Measurements from ENCODE around the gene PFKFB3.

DNA sequence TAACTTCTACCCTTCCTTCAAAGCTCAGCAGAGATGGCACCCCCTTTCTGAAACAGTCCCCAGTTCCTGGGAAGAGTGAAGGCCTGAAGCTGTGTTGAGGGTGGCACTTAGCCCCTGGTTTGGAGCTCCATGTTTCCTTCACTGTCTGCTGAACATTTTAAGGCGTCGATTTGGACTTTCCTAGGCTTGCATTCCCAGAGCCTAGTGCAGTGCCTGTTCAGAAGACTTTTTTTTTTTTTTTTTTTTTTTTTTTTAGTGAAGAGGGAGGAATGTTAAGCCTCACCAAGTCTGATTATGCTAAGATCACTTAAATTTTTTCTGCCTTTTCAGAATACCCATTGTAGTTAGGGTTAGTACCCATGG, 97.0 kb downstream of the PFKFB3 start:
- TF ChIP-seq, protein P1, sequence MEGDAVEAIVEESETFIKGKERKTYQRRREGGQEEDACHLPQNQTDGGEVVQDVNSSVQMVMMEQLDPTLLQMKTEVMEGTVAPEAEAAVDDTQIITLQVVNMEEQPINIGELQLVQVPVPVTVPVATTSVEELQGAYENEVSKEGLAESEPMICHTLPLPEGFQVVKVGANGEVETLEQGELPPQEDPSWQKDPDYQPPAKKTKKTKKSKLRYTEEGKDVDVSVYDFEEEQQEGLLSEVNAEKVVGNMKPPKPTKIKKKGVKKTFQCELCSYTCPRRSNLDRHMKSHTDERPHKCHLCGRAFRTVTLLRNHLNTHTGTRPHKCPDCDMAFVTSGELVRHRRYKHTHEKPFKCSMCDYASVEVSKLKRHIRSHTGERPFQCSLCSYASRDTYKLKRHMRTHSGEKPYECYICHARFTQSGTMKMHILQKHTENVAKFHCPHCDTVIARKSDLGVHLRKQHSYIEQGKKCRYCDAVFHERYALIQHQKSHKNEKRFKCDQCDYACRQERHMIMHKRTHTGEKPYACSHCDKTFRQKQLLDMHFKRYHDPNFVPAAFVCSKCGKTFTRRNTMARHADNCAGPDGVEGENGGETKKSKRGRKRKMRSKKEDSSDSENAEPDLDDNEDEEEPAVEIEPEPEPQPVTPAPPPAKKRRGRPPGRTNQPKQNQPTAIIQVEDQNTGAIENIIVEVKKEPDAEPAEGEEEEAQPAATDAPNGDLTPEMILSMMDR (IDR thresholded peaks at IDR 0.05), result no peak
- TF ChIP-seq POLR2A (IDR thresholded peaks at IDR 0.05), result no peak
